SK-N-SH (cell line): Measurements from ENCODE around the gene SMARCC1.

Experiments
- EP300 ChIP-seq, 2 experiments: IDR thresholded peaks; 2 replicates each; pipeline versions ENCODE4 v1.4.0 to v1.6.1; 2012; ENCODE audit warnings: borderline replicate concordance in 1 of 2, low read depth in 1 of 2, low read length in 1 of 2
- GABPA ChIP-seq: IDR thresholded peaks from 2 replicates; pipeline ENCODE4 v1.4.0; 2012; ENCODE audit warnings: low read depth, mild to moderate bottlenecking
- GATA2 ChIP-seq: sonication (generic); formaldehyde crosslinking; IDR thresholded peaks from 2 replicates; pipeline ENCODE4 v1.5.0; 2020; ENCODE audit warnings: mild to moderate bottlenecking, missing genetic modification reagents
- MAX ChIP-seq: IDR thresholded peaks from 2 replicates; pipeline ENCODE4 v1.4.0; 2012; ENCODE audit warnings: low read depth
- POLR2AphosphoS5 ChIP-seq: IDR thresholded peaks from 2 replicates; pipeline ENCODE4 v1.6.1; 2012; ENCODE audit warnings: low read depth, low read length
- RCOR1 ChIP-seq: fragments of 150-350 bp; IDR thresholded peaks from 2 replicates; pipeline ENCODE4 v1.6.1; 2017; ENCODE audit warnings: antibody characterized with exemption, low read length
- SIN3A ChIP-seq: IDR thresholded peaks from 2 replicates; pipeline ENCODE4 v1.6.1; 2012; ENCODE audit warnings: low read depth, mild to moderate bottlenecking, low read length, moderate library complexity, borderline replicate concordance
- SMC3 ChIP-seq: IDR thresholded peaks from 2 replicates; pipeline ENCODE4 v1.6.1; 2012; ENCODE audit warnings: low read depth, low read length, improper control_type of control experiment
- TF ChIP-seq, protein P1 (sequence below): fragments of 200-600 bp; sonication (generic); IDR thresholded peaks from 2 replicates; pipeline ENCODE4 v1.6.1; 2017; ENCODE audit warnings: antibody characterized with exemption, mild to moderate bottlenecking, moderate library complexity

- TF ChIP-seq, protein P1, sequence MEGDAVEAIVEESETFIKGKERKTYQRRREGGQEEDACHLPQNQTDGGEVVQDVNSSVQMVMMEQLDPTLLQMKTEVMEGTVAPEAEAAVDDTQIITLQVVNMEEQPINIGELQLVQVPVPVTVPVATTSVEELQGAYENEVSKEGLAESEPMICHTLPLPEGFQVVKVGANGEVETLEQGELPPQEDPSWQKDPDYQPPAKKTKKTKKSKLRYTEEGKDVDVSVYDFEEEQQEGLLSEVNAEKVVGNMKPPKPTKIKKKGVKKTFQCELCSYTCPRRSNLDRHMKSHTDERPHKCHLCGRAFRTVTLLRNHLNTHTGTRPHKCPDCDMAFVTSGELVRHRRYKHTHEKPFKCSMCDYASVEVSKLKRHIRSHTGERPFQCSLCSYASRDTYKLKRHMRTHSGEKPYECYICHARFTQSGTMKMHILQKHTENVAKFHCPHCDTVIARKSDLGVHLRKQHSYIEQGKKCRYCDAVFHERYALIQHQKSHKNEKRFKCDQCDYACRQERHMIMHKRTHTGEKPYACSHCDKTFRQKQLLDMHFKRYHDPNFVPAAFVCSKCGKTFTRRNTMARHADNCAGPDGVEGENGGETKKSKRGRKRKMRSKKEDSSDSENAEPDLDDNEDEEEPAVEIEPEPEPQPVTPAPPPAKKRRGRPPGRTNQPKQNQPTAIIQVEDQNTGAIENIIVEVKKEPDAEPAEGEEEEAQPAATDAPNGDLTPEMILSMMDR = no peak
- TF ChIP-seq RCOR1 (no peak), POLR2AphosphoS5 (no peak), GABPA (no peak), MAX (no peak), GATA2 (no peak), SMC3 (no peak), SIN3A (no peak), EP300 (IDR thresholded peaks at IDR 0.05; ENCODE audit: borderline replicate concordance in 1 of 2, low read depth in 1 of 2, low read length in 1 of 2) (no peak)
Observed at GRCh38 chr3:47630810-47631209, 150.9 kb downstream of the SMARCC1 start.
